ENCODE results near the gene RETREG3.
A peak's percentile ranks its signal among the peaks of the same experiment; 100 is the strongest.

DNA sequence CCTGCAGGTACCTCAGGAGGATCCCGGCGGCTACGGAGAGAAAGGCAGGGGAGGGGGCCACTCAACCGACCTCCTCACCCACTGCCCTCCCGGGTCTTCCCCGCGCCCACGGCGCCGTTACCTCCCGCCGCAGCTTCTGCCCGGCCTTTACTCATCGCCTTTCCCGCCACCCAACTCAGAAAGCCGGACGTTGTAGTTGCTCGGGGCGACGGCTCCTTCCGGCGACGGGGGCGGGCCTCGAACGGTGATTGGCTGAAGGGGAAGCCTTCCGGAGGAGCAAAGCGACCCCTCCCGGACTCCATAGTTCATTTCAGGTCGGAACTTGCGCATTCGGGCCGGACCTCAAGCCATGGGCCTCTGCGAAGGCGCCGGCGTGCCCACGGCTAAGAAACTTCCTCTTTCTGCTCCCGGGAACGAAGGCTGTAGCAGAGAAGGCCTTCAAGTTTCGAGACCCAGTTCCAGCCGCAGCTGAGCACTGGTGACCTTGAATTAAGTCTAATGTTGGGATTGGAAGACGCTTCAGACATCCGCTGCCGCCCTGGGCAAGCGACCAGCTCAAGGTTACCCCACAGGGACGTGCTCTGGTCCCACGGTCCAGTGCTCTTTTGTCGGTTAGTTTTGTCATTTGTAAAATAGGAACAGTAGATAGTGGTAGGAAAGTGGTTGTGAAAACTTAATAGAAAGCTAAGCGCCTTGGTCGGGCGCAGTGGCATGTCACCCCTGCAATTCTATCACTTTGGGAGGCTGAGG lies 31.5 kb downstream of the RETREG3 start, which contains the start of gene PSMC3IP:
- TF ChIP-seq, protein P1, sequence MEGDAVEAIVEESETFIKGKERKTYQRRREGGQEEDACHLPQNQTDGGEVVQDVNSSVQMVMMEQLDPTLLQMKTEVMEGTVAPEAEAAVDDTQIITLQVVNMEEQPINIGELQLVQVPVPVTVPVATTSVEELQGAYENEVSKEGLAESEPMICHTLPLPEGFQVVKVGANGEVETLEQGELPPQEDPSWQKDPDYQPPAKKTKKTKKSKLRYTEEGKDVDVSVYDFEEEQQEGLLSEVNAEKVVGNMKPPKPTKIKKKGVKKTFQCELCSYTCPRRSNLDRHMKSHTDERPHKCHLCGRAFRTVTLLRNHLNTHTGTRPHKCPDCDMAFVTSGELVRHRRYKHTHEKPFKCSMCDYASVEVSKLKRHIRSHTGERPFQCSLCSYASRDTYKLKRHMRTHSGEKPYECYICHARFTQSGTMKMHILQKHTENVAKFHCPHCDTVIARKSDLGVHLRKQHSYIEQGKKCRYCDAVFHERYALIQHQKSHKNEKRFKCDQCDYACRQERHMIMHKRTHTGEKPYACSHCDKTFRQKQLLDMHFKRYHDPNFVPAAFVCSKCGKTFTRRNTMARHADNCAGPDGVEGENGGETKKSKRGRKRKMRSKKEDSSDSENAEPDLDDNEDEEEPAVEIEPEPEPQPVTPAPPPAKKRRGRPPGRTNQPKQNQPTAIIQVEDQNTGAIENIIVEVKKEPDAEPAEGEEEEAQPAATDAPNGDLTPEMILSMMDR (IDR thresholded peaks at IDR 0.05; ENCODE audit: borderline replicate concordance, extremely low read depth, low read length, poor library complexity, severe bottlenecking) = peak; percentile 60
- TF ChIP-seq EZH2 (IDR thresholded peaks at IDR 0.05; ENCODE audit: borderline replicate concordance, low read depth, low read length, severe bottlenecking) = no peak
